Ishikawa (cell line): Measurements from ENCODE around the gene THEM5.

Experiments
- CEBPB ChIP-seq: IDR thresholded peaks from 2 replicates; pipeline ENCODE4 v1.6.1; 2012
- CREB1 ChIP-seq: IDR thresholded peaks from 2 replicates; pipeline ENCODE4 v1.6.1; 2012; ENCODE audit warnings: low read depth
- EGR1 ChIP-seq: IDR thresholded peaks from 2 replicates; pipeline ENCODE4 v1.6.1; 2012
- EP300 ChIP-seq: IDR thresholded peaks from 2 replicates; pipeline ENCODE4 v1.6.1; 2012; ENCODE audit warnings: borderline replicate concordance
- FOXM1 ChIP-seq: IDR thresholded peaks from 2 replicates; pipeline ENCODE4 v1.6.1; 2012; ENCODE audit warnings: low read depth, borderline replicate concordance
- NFIC ChIP-seq: IDR thresholded peaks from 2 replicates; pipeline ENCODE4 v1.6.1; 2012
- RAD21 ChIP-seq: IDR thresholded peaks from 2 replicates; pipeline ENCODE4 v1.6.1; 2012; ENCODE audit warnings: low read depth
- TAF1 ChIP-seq: IDR thresholded peaks from 2 replicates; pipeline ENCODE4 v1.6.1; 2012; ENCODE audit warnings: low read depth, mild to moderate bottlenecking
- YY1 ChIP-seq: IDR thresholded peaks from 2 replicates; pipeline ENCODE4 v1.6.1; 2012; ENCODE audit warnings: low read depth
- ZBTB7A ChIP-seq: IDR thresholded peaks from 2 replicates; pipeline ENCODE4 v1.6.1; 2012; ENCODE audit warnings: low read depth
- TF ChIP-seq, protein P1 (sequence below): IDR thresholded peaks from 2 replicates; pipeline ENCODE4 v1.6.1; 2012
- TF ChIP-seq, protein P2 (sequence below): IDR thresholded peaks from 2 replicates; pipeline ENCODE4 v1.6.1; 2012; ENCODE audit warnings: low read depth, mild to moderate bottlenecking
- TF ChIP-seq, protein P3 (sequence below): IDR thresholded peaks from 2 replicates; pipeline ENCODE4 v1.6.1; 2012

DNA sequence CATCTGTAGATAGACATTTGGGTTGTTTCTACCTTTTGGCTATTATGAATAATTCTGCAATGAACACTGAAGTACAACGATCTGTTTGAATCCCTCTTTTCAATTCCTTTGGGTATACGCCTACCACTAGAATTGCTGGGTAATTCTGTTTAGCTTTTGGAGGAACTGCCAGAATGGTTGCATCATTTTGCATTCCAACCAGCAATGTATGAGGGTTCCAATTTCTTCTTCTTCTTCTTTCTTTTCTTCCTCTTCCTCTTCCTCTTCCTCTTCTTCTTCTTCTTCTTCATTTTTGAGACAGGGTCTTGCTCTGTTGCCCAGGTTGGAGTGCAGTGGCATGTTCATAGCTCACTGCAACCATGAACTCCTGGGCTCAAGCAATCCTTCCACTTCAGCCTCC, 13.8 kb upstream of the THEM5 start:
- no peak for TF ChIP-seq TAF1
- TF ChIP-seq, protein P1, sequence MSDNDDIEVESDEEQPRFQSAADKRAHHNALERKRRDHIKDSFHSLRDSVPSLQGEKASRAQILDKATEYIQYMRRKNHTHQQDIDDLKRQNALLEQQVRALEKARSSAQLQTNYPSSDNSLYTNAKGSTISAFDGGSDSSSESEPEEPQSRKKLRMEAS, result no peak
- no peak for TF ChIP-seq EP300
- no peak for TF ChIP-seq RAD21
- TF ChIP-seq, protein P2, sequence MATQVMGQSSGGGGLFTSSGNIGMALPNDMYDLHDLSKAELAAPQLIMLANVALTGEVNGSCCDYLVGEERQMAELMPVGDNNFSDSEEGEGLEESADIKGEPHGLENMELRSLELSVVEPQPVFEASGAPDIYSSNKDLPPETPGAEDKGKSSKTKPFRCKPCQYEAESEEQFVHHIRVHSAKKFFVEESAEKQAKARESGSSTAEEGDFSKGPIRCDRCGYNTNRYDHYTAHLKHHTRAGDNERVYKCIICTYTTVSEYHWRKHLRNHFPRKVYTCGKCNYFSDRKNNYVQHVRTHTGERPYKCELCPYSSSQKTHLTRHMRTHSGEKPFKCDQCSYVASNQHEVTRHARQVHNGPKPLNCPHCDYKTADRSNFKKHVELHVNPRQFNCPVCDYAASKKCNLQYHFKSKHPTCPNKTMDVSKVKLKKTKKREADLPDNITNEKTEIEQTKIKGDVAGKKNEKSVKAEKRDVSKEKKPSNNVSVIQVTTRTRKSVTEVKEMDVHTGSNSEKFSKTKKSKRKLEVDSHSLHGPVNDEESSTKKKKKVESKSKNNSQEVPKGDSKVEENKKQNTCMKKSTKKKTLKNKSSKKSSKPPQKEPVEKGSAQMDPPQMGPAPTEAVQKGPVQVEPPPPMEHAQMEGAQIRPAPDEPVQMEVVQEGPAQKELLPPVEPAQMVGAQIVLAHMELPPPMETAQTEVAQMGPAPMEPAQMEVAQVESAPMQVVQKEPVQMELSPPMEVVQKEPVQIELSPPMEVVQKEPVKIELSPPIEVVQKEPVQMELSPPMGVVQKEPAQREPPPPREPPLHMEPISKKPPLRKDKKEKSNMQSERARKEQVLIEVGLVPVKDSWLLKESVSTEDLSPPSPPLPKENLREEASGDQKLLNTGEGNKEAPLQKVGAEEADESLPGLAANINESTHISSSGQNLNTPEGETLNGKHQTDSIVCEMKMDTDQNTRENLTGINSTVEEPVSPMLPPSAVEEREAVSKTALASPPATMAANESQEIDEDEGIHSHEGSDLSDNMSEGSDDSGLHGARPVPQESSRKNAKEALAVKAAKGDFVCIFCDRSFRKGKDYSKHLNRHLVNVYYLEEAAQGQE, result no peak
- TF ChIP-seq, protein P3, sequence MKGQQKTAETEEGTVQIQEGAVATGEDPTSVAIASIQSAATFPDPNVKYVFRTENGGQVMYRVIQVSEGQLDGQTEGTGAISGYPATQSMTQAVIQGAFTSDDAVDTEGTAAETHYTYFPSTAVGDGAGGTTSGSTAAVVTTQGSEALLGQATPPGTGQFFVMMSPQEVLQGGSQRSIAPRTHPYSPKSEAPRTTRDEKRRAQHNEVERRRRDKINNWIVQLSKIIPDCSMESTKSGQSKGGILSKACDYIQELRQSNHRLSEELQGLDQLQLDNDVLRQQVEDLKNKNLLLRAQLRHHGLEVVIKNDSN, result no peak
- TF ChIP-seq YY1, result no peak
- TF ChIP-seq CREB1, result no peak
- TF ChIP-seq CEBPB, result no peak
- no peak for TF ChIP-seq EGR1
- TF ChIP-seq FOXM1, result no peak
- no peak for TF ChIP-seq NFIC
- no peak for TF ChIP-seq ZBTB7A
